Measurements from ENCODE around the gene GMDS. TPM values are rescaled to one million over a fixed set of nuclear protein-coding genes. Genes with fewer than 3 reads are reported as not detected.

Gene GMDS
- total RNA-seq, 1 donor from 2014 or later = 30.1 TPM

DNA sequence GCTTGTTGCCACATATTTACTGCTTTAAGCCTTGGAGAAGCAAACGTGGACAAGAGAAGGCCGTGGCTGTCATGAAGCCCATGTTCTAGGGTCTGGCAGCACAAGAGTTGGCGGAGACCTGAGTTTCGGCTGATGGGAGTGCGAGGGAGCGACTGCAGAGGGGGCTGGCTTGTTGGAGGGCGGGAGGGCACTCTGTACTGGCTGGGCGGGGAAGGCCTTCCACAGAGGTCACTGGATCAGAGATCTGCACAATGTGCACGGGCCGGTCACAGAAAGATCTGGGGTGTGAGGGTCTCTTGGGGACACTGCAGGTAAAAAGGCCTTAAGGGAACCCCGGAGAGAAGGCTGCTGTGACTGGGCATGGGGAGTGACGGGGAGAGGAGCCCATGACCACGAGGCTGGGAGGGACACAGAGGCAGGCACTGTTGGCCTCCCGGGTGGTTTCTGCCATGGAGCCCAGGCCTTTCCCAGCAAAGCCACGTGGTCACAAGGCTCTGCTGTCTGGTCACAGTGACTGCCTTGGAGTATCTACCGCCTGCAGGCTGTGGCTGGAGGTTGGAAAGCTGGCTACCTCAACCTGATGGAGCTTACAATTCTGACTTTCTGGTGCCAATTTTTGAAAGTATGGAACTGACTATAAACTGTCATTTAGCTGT lies 611.9 kb downstream of the GMDS start:
- TF ChIP-seq, protein P1, sequence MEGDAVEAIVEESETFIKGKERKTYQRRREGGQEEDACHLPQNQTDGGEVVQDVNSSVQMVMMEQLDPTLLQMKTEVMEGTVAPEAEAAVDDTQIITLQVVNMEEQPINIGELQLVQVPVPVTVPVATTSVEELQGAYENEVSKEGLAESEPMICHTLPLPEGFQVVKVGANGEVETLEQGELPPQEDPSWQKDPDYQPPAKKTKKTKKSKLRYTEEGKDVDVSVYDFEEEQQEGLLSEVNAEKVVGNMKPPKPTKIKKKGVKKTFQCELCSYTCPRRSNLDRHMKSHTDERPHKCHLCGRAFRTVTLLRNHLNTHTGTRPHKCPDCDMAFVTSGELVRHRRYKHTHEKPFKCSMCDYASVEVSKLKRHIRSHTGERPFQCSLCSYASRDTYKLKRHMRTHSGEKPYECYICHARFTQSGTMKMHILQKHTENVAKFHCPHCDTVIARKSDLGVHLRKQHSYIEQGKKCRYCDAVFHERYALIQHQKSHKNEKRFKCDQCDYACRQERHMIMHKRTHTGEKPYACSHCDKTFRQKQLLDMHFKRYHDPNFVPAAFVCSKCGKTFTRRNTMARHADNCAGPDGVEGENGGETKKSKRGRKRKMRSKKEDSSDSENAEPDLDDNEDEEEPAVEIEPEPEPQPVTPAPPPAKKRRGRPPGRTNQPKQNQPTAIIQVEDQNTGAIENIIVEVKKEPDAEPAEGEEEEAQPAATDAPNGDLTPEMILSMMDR (IDR thresholded peaks at IDR 0.05) = no peak
- CTCF ChIA-PET = no interaction called here
- POLR2A ChIA-PET = no interaction called here
- H3K36me3 Mint-ChIP-seq (ENCODE audit: low read depth) = no peaks in the 10 kb centered on the region
- no peaks in the 10 kb centered on the region for H3K9me3 Mint-ChIP-seq
- no peak overlapping the region for H3K4me3 Mint-ChIP-seq
- no peak overlapping the region for H3K27ac Mint-ChIP-seq
- H3K27me3 Mint-ChIP-seq = peaks cover 8% of the 10 kb centered on the region
- intact Hi-C loops (cut with micrococcal nuclease) = no loop called here
- no peak for ATAC-seq (ENCODE audit: low read depth)
- no peak for DNase-seq
- H3K4me1 Mint-ChIP-seq = peaks cover 16% of the 10 kb centered on the region

DNA sequence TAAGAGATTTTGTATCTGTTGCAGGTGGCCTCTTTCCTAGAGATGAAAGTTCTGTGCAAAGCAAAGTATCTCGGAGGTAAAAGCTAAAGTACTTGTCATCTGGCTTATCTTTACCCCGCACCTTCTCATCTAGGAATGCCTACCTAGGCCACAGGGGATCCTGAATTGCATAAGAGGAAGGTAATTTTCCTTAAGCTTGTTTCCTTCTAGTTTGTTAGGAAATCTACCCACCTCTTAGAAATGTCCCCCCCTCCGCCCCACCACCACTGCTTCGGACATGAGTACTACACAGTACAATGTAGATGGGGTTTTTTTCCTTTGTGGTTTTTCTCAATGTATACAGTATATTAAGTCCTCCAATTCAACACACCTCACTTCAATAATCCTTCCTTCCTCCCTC lies 614.2 kb downstream of the GMDS start:
- POLR2A ChIA-PET = no interaction called here
- Mint-ChIP-seq H3K27me3 (peaks cover 30% of the 10 kb centered on the region), H3K9me3 (no peaks in the 10 kb centered on the region), H3K36me3 (ENCODE audit: low read depth) (no peaks in the 10 kb centered on the region), H3K4me1 (peaks cover 2% of the 10 kb centered on the region), H3K4me3 (no peak overlapping the region), H3K27ac (no peak overlapping the region)
- CTCF ChIA-PET = no interaction called here
- no peak for DNase-seq
- intact Hi-C loops (cut with micrococcal nuclease) = no loop called here
- TF ChIP-seq, protein P1 (IDR thresholded peaks at IDR 0.05) = no peak
- no peak for ATAC-seq (ENCODE audit: low read depth)

DNA sequence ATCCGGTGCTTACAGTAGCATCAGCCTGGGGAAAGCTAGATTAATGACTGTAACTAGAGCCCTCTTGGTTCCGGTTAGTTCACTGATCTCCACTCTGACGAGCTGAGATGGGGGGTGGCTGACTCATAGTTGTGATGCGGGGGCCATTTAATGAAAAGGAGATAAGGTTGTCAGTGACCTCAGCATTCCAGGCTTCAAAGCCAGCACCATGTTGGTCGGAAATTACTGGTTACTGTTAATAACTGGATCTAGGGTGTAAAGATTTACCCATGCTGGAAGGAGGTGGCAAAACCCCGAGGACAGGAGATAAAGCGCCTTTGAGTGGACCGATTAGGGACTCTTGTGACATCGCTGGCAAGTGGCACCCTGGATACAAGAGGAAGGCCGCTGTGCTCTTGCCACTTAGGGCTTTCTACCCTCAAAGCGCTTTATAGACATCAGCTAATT lies 614.6 kb downstream of the GMDS start:
- TF ChIP-seq, protein P1 (IDR thresholded peaks at IDR 0.05) = no peak
- DNase-seq = no peak
- Mint-ChIP-seq H3K4me3 (no peak overlapping the region), H3K36me3 (ENCODE audit: low read depth) (no peaks in the 10 kb centered on the region), H3K9me3 (no peaks in the 10 kb centered on the region), H3K27ac (no peak overlapping the region), H3K27me3 (peaks cover 34% of the 10 kb centered on the region), H3K4me1 (peaks cover 6% of the 10 kb centered on the region)
- CTCF ChIA-PET = no interaction called here
- no peak for ATAC-seq (ENCODE audit: low read depth)
- POLR2A ChIA-PET = no interaction called here
- intact Hi-C loops (cut with micrococcal nuclease) = no loop called here

DNA sequence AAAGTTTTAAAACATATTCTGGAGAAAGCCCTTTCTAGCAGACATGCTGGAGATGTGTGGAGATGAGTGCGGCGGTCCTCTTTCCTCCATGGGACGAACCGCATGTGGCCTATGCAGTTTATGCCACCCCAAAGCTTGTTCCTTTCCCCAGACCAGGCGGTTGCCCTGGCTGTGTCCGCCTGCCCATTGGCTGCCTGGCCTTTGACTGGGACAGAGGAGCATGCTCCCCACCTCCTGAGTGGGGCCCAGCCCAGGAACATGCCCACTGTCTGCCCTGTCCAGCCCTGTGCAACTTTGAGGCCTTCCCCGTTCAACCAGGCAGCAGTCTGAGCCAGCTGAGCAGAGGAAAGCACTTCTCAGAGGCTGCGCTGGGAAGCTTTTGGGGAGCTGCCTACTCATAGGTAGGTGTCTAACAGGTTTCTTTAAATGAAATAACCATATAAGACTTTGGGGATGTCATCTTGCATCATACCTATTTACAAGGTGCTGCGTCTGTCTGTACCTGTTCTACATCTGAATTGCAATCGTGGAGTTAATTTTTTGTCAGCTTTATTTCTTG lies 615.1 kb downstream of the GMDS start:
- ATAC-seq (ENCODE audit: low read depth) (no peak), DNase-seq (no peak)
- Mint-ChIP-seq H3K4me1 (peaks cover 10% of the 10 kb centered on the region), H3K27me3 (peaks cover 38% of the 10 kb centered on the region), H3K27ac (no peak overlapping the region), H3K4me3 (no peak overlapping the region), H3K36me3 (ENCODE audit: low read depth) (no peaks in the 10 kb centered on the region), H3K9me3 (no peaks in the 10 kb centered on the region)
- intact Hi-C loops (cut with micrococcal nuclease) = no loop called here
- POLR2A ChIA-PET = no interaction called here
- TF ChIP-seq, protein P1 (IDR thresholded peaks at IDR 0.05) = no peak
- CTCF ChIA-PET = no interaction called here

DNA sequence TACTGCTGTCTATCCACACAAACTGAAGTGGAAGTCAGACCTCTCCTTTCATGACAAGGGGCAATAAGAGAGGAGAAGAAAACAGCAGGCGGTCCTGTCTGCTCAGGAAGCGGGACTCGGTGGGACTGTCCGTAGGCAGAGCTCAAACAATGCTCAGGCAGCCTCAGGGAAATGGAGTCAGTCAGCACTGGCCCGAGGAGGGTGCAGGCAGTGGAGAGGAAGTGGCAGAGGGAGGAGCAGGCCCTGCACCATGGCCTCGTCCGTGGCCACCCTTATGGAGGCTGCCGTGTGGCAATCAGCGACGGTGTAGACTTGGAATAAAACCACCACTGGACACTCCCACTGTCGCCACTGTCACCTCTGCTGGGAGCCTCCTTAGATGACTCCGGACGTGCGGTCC lies 616.1 kb downstream of the GMDS start:
- intact Hi-C loops (cut with micrococcal nuclease) = loop anchor here (5.0 to 10.0 kb wide), 4 partner anchors 38 to 1605 kb away; no protein-coding TSS in a partner anchor
- H3K27me3 Mint-ChIP-seq = peaks cover 42% of the 10 kb centered on the region
- H3K4me3 Mint-ChIP-seq = no peak overlapping the region
- TF ChIP-seq, protein P1 (IDR thresholded peaks at IDR 0.05) = no peak
- no peaks in the 10 kb centered on the region for H3K9me3 Mint-ChIP-seq
- DNase-seq (no peak), ATAC-seq (ENCODE audit: low read depth) (no peak)
- CTCF ChIA-PET = no interaction called here
- POLR2A ChIA-PET = interaction anchor here (0.6 kb wide), 1 partner anchor 30 kb away, joined by 4 read pairs; no protein-coding TSS in a partner anchor
- no peak overlapping the region for H3K27ac Mint-ChIP-seq
- peaks cover 14% of the 10 kb centered on the region for H3K4me1 Mint-ChIP-seq
- H3K36me3 Mint-ChIP-seq (ENCODE audit: low read depth) = no peaks in the 10 kb centered on the region
